GM21528 (cell line): ENCODE data around the gene CIP2A.

Experiments
- ATAC-seq: cut with Tn5 transposase; IDR thresholded peaks from one replicate; pipeline ENCODE4 v1.9.1; 2021; ENCODE audit warnings: mild to moderate bottlenecking, moderate library complexity; ENCODE audit not compliant: unreplicated experiment, low FRiP score

CIP2A gene

DNA sequence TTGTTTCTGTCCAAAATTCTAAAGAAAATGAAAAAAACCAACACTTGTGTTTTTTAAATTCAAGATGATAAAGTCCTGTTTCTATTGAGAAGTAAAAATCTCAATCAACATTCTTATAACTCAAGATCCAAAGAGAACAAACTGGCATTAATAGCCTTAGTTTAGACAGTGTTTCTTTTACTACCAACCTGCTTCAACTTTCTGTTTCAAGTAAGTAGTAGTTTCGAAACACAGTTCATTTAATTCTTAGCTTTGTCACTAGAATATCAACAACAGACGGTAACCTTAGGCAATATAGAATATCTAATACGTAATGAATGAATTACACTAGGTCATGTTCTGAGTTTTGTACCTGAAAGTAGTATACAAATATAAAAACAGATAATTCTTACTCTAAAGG is 23.7 kb downstream of the CIP2A start:
- no peak for ATAC-seq

DNA sequence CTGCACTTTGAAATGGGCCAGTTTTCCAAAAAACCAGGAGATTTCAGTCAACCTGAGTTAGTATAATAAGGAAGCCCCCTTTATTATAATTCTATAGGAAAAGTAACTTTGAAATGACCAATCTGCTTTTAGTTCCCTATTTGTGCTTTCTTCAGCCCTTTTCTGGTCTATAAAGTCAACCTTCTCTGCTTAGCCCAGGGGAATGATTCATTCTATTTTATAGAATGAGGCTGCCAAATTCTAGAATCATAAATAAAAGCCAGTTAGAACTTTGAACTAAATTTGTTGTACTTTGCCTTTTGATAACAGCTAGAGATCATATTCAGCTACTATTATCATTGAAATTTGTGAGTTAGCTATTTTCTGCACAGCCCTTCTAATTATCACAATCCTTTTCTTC is 24.7 kb downstream of the CIP2A start:
- no peak for ATAC-seq

DNA sequence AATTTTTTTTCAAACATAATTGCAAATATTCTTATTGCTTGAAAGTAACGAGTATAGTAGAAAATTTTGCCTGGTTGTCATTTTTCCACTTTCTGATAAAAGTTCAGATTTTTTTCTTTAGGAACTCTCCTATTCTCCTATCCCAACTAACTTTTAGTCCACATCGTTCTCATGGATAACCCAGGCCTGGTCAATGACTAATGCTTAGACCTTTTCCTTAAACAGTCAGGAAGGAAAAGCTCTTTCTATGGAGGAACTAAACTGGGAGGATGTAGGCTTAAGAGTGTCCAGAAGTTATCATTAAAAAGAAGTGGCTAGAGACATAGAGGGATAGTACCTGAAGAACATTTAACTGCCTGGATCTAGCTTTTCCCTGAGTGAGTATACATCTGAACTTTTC is 26.7 kb downstream of the CIP2A start:
- ATAC-seq, result no peak

DNA sequence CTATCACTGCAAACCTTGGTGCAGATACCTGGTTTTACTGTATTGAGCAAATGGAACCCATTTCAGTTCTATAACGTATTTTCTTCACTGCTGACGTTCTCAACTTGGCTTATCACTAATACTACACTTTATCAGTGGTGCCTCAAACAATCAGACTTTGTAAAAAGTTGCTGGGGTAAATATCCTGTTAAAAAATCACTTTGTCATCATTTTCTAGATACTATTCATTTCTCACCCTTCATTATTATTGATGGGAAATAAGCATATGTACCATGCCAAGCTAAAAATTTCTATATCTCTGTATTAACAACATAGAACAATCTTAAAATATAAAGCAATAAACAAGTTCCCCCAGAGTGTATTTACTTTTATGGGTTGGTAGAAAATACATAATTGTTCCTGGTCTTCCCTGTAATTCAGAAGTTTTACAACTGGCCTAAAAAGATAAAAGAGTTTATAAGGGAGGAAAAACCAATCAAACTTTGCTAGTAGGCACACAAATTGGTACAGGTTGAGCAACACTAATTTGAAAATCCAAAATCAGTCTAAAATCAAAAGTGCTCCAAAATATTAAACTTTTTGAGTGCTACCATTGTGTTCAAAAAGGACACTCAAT is 33.2 kb downstream of the CIP2A start:
- ATAC-seq, result no peak

DNA sequence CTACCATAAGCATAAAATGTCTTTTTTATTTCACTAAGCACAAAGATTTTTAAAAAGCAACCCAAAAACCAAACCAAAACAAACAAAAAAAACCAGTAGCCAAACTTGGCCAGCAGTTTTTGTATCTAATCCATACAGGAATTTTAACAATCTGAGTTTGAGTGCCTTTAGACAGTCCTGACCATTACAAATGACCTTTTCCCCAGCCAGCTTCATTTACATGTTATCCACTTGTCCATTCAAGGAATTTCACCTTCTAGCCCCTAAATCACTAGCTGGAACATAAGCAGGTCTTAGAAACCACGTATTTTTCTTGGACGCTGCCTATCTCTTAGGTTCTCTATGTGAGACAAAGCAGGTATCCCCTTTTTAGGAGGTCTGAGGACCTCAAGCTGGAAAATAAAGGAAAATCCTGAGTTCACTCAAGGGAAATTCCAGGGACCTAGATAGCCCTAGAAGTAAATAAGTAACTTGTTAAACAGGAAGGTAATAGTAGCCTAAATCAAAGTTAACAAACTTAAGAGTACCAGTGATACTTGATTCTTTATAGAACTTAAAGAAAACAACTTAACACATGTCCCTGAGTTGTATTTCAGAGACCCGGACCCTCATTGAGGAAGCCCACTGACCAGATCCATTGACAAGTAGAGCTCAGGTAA is 34.2 kb downstream of the CIP2A start:
- no peak for ATAC-seq

DNA sequence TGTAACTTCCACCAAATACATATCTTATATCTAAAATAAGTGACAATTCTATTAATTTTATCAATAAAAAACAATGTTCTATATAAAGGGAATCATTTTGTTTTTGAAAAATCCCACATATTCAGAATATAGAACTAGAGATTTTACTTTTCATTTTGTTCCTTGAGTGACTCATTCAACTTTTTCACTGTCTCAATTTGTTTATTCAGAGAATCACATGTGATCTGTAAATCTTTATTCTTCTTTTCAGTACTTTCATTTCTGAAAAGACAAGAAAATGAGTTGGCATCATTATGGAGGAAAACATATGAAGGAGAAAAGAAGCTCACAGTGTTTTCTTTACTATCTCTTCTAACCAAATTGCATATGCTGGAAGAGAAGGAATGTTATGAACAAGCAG is 35.0 kb downstream of the CIP2A start:
- no peak for ATAC-seq

DNA sequence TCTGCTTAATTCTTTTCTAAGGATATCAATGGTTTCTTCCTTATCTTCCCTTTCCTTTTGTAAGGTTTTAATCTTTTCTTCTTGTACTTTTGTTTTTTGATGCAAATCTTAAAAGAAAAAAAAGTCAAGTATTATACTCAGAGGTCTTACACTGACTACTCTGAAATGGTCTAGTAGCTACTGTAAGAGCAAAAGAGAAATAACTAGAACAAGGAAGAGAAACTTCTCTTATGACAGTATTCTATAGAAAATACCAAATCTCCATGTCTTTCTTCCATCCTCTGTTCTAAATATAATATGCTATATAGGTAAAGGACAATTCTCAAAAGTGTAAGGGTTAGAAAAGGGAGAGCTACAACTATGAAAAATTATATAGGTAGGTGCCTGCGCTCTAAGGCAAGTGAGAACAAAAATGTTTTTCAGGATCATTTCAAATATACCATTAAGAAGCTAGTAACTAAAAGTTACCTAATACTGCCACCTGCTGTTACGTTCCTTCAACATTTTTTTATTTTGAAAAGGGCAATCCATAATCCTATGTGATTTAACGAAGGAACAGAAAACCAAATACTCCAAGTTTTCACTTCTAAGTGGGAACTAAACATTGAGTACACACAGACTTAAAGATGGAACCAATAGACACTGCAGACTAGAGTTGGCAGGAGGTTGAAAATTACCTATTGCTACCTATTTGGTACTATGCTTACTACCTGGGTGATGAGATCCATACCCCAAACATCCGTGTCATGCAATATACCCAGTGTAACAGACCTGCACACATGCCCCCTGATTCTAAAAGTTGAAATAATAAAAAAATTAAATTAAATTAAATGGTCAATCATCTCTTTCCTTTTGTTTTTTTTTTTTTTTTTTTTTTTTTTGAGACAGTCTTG is 36.7 kb downstream of the CIP2A start:
- no peak for ATAC-seq

DNA sequence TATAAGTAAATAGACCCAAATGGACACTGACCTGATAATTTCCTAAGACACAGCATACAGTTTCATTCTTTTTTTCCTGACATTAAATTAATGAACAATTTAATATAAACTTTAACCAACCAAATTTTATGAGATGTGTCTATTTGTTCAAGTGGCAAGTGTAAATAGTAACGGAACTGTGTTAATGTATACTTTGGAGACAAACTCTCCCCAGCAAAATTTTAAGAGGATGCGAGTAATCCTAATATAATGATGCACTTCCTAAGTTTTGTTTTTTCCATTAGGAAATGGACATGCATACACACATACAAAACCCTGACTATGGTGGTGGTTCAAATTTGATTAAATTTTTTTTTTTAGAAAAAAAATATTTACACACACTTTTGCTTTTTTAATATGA is 40.4 kb downstream of the CIP2A start:
- ATAC-seq, result no peak

DNA sequence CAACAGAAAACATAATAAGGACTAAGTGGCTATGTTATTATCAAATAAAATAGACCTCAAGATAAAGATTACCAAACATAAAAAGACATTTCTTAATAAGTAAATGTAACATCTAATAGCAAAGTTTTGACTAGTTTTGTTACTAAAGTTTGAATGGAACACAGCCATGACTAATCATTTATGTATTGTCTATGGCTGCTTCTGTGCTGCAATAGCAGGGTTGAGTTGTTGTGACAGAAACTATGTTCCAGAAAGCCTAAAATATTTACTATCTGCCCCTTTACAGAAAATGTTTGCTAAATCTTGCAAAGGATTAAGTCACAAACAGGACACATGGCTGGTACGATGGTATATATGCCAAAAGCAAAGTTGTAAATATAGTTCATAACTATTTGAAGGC is 40.9 kb downstream of the CIP2A start:
- no peak for ATAC-seq

DNA sequence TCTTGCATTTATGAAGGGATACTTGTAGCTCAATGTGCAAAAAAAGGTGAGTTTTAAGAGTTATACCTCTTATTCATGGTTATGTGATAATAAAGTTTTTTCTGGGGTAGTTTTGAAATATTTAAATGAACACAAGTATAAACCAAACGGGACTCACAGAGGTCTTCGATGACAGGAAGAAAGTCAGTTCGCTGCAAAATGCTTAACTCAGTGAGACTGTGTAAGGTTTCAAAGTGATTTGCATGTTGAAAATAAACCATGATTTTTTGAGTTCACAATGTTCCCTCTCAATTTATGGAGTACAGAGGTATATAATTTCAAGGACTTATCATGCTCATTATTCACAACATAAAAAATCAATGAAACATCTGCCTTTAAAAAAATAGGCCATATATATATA is 42.5 kb downstream of the CIP2A start:
- peak; percentile 62 for ATAC-seq

DNA sequence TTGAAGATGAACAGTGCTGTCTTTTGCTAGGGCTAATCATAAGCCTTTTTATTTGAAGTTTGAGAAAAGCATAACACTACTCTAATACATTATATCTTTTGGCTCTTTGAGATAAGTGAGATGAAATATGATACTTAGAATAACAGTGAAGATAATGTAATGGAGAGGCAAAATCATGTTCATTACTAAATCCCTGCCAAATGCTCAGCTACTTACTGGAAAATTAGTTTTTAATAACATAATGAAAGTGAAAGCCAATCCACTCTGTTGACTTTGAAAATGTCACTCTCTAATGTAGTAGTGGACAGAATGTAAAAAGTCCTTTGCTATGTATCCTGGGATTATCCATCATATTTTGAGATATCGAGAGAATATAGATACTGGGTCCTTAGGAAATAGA is 43.0 kb downstream of the CIP2A start:
- no peak for ATAC-seq

DNA sequence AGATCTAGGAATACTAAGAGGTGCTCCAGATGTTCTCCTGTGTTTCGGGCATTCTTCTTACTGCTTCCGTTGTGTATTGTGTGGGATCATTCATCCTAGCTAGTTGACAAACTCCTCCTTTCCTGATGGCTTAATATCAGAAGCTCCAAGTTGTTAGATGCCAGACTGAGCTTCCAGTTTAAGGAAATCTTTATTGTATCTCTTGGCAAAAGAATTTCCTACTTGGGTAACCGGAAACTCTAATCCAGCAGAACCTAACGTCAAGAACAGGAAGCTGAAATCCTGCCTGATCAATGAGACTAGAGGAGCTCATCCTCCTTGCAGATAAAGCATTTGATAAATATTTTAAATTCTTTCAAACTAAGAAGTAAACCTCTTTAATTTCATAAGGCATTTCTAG is 51.2 kb downstream of the CIP2A start:
- no peak for ATAC-seq

DNA sequence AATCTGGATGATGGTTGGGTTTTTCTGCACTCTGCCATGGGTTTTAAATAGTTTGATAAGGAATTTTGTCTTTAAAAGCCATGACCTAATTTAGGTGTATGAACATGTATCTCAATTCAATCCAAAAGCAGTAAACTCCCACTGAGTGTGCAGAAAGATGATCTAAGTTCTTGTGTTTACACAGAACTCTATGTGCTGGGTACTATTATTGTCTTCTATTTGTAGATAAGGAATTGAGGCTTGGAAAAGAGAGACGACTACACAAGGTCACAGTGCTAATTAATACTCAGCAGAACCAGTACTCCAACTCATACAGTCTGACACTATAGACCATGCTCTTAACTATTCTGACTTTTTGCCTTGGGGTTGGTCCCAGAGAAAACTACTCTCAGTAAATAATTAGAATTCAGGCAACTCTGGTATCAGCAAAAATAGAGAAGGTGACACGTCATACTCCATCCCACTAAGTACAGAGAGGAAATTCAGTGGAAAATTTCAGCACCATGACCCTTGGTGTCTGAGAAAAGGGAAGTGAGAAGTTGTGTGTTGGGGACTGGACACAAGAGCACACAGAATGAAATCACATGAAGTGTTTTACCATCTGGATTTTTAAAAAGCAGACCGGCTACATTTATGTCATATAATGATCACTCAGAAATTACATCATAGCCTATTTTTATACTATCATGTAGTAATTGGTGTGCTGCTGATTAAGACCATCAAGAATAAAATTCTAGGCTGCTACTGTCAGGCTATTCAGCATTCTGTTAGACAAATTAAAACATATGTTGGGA is 60.6 kb downstream of the CIP2A start:
- ATAC-seq, result peak; percentile 94

DNA sequence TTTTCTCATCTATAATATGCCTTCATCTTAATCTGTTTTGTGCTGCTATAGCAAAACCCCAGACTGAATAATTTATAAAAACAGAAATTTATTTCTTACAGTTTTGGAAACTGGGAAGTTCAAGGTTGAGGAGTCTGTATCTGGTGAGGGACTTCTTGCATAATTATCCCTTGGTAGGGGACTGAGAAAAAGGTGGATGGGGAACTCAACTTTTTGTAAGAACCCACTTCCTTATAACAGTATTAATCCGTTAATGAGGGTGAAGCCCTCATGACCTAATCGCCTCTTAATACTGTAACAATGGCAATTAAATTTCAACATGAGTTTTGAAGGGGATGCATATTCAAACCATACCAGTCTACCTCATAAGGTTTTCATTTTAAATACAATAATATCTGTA is 61.4 kb downstream of the CIP2A start:
- no peak for ATAC-seq

DNA sequence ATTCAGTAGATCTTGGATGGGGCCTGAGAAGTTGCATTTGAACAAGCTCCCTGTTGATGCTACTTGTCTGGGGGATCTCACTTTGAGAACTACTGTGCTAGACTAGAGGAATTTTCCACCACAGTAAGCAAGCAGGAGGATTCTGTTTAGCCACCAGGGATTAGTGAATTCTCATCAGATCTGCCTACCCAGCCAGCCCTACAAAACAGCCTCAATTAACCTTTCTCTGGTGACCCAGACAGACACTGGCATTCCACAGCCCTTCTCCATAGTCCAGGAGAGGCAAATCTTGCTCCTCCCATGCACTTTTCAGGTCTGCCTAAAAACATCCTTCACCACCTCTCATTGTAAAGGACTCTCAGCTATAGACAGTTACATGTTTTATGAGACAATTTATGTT is 62.1 kb downstream of the CIP2A start:
- no peak for ATAC-seq

DNA sequence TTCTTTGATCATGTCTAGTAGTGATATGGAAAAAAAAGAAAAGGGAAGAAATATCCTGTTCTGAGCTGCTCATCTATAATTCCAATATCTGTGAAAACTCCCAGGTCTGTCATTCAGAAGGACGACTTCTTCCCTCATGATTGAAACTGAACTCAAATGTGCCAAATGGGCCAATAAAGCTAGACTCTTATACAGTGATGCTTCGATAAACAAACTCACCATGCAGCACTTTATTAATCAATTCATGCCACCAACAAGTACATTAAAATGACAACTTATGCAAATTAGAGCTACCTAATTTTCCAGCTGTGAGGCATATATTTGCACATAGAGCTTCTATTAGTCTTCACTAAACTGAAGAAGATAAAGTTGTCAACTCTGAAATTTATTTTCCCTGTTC is 63.3 kb downstream of the CIP2A start:
- no peak for ATAC-seq

DNA sequence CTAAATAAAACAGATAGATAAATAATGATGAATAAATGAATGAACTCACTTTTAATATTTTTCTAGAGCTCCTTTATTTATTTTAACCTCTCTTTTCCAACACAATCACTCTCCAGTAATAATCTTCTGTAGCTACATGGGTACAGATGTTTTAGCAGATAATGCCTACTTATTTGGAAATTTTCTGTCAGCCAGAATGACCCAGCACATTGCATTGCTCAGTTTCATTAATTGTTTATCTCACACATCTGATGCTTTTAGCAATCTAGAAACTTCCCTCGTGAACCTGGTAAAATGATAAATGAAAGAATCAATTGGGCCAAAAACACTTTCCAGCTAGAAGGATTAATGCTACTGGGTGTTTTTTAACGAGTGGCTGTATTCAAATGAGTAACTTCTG is 64.0 kb downstream of the CIP2A start:
- no peak for ATAC-seq

DNA sequence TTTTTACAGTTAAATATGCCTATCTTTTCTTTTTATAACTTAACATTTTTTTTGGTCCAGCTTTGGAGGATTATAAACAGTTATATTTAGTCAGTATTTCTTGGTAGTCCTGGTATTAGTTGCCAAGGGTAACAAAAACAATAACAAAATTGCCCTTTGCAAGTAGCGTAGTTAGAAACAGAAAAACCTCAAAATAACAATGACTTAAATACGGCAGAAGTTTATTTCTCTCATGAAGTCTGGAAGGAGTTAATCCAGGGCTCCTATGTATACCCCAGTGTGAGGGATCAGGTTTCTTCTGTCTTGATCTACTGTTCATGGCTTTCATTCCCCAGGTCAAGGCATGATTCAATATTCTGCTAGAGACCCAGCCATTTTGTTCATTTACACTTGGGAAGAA is 64.7 kb downstream of the CIP2A start:
- no peak for ATAC-seq

DNA sequence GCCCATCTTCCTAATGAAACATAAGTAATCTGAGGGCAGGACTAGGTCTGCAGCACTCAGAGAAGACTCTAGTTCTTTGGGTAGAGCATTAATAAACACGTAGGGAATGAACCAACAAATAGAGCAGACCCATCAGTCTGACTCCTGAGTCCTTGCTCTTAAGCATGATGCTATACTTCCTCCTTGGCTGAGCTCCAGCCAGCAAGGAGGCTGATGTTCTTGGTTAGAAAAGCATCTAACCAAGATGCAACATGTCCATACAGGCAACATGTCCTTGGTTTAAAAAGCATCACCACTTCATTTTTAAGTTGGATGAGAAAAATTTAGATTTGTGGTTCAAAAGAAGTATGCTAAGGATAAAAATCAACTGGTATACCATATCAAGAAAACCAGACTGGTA is 70.3 kb downstream of the CIP2A start:
- no peak for ATAC-seq

DNA sequence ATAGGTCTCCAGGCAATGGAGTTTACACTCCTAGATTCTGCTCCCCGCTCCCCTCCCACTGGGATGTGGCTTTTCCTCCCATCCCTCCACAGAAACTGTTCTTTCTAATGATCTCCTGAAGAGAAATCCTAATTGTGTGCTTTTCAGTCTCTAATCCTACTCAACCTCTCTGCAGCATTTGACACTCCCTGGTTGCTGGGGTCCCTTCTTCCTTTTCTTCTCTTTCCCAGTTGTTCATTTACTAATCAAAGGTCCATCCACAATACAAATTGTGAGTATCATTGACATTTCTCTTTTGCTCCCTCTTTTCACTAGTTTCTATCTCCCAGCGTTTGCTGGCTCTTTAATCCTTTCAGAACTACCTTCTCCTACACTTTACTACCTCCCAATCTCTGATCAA is 72.4 kb downstream of the CIP2A start:
- ATAC-seq, result no peak

DNA sequence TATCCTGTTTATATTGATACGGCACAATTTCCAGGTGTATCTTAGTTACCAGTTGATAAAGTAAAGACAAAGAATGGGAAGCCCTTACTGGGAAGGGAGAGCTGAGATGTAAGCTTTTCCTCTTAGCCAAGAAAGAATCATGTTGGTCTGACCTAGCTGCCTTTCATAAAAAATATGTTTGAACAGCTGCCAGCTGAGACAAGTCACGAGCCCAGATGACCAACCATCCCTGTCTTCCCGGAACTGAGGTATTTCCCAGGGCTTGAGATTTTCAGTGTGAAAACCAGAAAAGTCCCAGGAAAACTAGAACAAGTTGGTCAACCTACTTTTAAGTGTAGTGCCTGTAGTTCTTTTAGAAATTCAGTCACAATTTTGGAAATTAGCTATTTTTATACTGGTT is 75.3 kb downstream of the CIP2A start:
- no peak for ATAC-seq
